GM18520 (cell line): ENCODE measurements around the gene TSPYL4.
A peak's percentile ranks its signal among the peaks of the same experiment; 100 is the strongest.

Experiments used
- ATAC-seq: cut with Tn5 transposase; IDR thresholded peaks from one replicate; pipeline ENCODE4 v1.9.1; 2021; ENCODE audit not compliant: unreplicated experiment

The TSPYL4 gene

GRCh38 chr6:116271149-116271708, 17.4 kb upstream of the TSPYL4 start:
- ATAC-seq: no peak

DNA sequence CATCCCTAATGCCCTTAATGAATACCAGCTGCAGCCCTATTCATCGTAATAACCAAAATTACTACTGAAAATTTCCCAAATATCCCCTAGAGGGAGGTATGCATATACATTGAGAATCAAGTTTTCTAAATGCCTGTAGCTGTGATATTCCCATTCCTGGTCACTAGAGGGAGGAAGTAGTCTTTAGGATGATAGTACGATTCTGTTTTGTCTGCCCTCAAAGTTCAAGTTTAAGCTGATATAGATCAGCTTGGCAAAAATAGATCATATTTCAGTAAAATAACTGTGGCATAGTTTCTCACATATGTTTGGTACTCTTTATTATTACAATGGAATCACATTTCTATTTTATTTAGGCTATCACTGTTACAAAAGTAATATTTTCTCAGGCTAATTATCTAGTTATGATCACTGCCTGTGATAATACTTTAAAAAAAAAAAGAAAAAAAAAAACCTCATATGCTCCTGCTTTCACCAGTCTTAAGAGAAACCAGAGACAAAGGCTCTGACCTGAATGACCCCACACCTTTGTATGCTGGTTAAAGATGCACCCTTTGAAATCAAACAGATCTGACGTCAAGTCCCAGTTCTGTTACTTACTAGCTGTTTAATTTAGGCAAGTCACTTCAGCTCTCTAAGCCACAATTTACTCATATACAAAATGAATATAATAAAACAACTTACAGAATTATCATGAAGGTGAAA, 14.9 kb upstream of the TSPYL4 start:
- ATAC-seq: peak; percentile 75

DNA sequence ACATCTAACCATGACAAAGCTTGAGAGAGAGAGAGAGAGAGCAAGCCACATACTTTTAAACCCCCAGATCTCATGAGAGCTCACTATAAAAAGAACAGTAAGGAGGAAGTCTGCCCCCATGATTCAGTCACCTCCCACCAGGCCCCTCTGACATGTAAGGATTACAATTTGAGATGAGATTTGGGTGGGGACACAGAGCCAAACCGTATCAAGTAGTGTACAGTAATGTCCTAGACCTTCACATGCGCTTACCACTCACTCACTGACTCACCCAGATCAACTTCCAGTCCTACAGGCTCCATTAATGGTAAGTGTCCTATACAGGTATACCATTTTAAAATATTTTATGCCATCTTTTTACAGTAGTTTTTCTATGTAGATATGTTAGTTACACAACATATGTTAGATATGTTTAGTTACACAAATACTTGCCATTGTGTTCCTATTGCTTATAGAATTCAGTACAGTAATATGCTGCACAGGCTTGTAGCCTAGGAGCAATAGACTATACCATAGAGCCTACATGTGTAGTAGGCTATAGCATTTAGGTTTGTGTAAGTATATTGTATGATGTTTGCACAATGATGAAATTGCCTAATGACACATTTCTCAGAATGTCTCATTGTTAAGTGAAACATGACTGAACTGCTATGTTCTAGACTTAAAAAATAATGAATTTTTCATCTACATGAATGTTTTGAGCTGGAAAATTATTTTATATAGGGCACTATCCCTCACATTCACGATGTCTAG, 14.1 kb upstream of the TSPYL4 start:
- no peak for ATAC-seq

GRCh38 chr6:116266803-116267202, 12.9 kb upstream of the TSPYL4 start:
- ATAC-seq: no peak

DNA sequence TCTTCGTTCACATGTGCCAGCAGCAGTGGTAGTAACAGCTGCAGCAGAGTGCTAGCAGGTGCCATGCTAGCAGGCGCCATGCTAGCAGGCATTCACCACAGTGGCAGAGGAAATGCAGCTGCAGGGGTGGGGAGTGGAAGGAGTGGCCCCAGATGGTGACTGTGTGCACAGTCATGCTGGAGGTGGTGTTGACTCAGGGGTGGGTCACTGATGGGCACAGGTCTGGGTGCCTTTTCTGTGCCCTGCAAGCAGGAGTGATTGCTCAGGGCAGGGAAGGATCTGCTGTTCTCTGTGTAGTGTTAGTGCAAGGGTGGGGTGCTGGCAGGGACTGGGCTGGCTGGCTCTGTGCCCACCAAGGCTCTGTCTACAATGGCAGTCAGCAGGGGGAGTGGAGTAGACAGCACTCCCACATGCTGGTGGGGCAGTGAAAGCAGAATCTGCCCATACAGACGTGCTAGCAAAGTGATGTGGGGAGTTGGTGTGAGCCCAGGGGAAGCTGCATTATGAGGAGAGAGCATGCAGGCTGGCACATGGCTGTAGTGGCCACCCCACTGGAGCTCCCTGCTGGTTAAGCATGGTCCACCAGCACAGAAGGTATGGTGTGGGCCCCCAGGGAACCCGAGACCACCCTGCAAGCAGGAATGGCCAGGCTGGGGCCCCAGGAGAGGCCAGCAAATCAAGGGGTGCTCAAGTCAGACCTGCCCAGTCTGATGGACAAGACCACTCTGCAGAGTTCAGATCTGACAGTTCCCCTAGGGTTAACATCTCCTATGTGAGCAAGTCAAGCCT, 11.4 kb upstream of the TSPYL4 start:
- ATAC-seq: no peak

DNA sequence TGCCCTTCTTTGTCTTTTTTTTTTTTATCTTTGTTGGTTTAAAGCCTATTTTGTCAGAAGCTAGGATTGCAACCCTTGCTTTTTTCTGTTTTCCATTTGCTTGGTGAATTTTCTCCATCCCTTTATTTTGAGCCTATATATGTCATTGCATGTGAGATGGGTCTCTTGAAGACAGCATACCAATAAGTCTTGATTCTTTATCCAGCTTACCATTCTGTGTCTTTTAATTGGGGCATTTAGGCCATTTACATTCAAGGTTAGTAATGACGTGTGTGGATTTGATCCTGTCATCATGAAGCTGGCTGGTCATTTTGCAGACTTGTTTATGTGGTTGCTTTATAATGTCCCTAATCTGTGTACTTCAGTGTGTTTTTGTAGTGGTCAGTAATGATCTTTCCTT, 9.5 kb upstream of the TSPYL4 start:
- no peak for ATAC-seq

GRCh38 chr6:116258520-116258919, 4.6 kb upstream of the TSPYL4 start:
- ATAC-seq: no peak

- no peak for ATAC-seq
Observed at GRCh38 chr6:116256694-116257093, 2.8 kb upstream of the TSPYL4 start.

DNA sequence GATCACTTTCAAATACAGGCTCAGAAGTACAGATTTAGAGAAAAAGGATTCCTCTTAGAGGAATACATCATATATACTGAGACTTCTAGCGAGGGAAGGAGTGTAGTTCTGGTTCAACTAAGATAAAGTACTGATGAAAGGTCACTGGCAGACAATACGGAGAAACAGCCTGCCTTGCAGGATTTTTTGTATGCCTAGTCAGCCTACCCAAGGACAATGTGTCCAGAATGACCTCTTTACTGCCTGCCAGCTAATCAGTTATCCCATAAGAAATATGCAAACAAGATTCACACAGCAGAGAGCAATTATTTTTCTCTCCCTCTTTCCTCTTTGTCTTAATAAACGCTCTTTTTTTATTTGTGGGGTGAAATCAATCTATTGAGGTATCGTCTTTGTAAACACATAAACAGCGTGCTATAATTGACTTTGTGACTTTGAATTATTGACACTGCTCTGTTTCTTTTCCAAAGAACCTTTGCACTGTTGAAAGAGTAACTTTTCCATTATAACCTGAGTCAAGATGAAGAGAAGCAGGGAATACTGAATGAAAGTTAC, 1.4 kb upstream of the TSPYL4 start:
- no peak for ATAC-seq

DNA sequence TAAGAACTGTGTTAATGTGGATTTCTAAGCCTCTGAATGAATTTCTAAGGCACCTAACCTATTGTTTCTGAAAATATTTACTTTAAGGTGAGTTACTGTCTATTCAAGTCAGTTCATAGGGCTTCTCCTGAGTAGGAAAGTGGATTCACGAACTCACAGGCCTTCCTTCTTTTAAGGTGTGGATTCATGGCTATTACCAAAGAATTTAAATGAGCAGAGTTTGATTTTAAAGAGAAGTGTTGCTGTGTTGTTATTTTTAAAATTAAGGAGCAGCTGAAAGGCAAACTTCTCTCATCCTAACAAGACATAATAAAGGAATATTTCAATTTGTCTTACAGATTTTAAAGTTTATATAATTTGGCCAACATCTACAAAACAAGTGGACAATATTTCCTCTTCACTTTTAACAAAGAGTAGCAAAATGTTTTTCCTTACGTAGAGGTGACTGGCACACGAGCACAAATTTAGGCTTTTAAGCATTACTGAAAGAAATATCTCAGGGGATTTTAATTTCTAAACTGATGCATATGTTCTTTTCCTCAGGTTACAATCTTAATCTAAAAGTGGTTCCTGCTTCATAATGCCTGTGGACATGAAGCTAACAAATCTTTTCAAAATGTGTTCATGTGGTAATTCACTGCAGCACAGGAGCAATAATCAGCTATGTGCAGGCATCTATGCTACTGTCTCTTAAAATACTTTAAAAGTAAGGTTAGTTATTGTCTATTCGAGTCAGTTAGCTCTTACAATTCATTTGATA, 602 bp upstream of the TSPYL4 start:
- peak; percentile 12 for ATAC-seq

DNA sequence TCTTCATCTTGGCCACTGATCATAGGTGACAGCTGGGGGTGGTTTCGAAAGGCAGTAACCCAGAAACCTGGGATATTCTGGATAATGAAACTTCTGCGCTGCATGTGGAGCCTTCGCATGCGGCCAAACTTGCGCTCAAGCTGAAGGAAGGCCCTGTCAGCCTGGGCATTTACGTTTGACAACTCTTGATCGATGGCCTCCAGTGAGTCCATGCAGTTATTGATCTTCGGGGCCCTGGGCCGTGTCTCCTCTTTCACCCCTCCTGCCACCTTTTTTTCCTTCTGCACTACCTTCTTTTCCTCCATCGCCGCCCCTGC, 729 bp downstream of the TSPYL4 start:
- no peak for ATAC-seq

DNA sequence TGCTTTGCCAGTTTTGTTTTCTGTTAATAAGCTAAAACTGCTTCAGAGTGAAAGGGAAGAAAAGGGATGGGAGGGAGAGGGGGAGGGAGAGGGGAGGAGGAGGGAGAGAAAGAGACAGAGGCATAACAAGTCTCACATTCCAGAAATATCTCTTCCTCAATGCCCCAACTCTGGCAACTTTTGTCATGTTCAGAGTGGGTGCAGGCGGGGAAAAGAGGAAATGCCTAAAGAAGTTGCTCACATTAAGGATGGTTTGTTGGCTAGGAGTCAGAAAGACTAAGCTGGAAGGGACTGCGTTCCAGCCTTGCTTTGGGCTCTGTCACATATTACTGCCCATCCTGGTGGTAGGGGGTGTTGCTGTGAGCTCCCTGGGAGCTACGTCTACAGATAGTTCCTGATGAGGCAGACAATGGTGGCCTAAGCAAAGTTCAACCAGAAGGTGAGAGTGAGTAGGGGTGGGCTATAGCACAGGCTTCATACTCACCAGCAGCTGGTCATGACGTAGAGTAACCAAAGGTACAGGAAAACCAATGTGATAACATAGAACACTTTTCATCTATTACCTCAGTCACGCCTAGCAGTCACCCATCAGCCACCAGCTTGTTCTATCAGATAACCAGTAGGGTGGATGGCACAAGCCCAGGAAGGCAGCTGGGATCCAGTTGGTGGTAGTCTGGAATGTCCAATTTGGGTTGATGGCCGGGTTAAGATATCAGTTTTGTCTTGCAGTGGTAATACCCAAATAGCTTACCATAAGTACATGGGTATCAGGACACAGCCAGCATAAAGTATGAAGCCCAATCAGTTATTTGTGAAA, 2.1 kb downstream of the TSPYL4 start:
- ATAC-seq: no peak

- ATAC-seq: no peak
Observed at GRCh38 chr6:116248577-116248976, 5.3 kb downstream of the TSPYL4 start.

DNA sequence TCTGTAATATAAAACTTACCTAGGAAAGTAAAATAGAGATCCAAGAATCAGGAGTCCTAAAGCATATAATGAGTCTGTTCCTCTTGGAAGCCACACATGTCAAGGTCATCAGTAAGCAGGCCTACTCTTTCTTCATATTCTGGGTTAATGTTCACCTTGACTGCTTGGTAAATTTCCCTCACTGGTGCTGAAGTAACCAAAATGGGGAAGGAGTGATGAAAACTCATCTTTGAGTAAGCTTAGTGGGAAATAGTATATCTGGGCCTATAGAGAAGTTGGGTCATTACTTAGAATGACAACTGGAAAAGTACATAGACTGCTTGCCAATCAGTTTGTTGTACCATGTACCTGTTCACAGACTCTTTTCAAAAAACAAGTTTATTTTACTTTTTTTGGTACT, 6.6 kb downstream of the TSPYL4 start:
- ATAC-seq: no peak

- ATAC-seq: no peak
Observed at GRCh38 chr6:116246089-116246488, 7.8 kb downstream of the TSPYL4 start.

- no peak for ATAC-seq
Observed at GRCh38 chr6:116244284-116244683, 9.6 kb downstream of the TSPYL4 start.

- no peak for ATAC-seq
Observed at GRCh38 chr6:116239856-116240255, 14.0 kb downstream of the TSPYL4 start.

GRCh38 chr6:116239256-116239655, 14.6 kb downstream of the TSPYL4 start:
- ATAC-seq: no peak

DNA sequence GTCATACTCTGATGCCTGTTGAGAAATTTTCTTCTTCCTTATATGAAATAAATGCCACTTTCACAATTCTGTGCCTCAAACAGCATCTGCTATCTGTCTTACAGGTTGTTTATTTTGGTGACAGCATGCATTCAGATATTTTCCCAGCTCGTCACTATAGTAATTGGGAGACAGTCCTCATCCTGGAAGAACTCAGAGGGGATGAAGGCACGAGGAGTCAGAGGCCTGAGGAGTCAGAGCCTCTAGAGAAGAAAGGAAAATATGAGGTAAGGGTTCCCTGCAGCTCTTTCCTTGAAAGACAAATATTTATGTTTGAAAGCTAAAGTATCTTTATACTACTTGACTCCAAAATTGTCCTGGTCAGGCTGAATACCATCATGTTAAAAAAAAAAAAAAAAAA, 15.8 kb downstream of the TSPYL4 start:
- no peak for ATAC-seq

DNA sequence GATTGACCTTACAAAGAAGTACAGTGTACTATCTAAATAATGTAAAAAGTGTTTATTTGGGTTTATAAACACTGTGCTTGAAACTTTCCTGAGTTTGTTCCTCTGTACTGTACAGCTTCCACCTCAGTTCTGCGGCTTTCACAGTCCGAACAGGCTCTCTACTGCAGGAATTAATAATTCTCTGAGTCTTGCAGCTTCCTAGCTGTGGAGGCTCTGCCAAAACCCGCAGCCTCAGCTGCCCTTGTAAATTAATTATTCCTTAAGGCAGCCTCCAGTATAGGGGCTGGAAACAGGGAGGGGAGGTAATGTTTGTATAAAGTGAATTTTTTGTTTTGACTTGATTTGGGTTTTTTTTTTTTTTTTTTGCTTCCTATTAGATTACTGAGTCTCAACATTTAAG, 19.2 kb downstream of the TSPYL4 start:
- no peak for ATAC-seq
